ENCODE results near the gene MRPL2.

DNA sequence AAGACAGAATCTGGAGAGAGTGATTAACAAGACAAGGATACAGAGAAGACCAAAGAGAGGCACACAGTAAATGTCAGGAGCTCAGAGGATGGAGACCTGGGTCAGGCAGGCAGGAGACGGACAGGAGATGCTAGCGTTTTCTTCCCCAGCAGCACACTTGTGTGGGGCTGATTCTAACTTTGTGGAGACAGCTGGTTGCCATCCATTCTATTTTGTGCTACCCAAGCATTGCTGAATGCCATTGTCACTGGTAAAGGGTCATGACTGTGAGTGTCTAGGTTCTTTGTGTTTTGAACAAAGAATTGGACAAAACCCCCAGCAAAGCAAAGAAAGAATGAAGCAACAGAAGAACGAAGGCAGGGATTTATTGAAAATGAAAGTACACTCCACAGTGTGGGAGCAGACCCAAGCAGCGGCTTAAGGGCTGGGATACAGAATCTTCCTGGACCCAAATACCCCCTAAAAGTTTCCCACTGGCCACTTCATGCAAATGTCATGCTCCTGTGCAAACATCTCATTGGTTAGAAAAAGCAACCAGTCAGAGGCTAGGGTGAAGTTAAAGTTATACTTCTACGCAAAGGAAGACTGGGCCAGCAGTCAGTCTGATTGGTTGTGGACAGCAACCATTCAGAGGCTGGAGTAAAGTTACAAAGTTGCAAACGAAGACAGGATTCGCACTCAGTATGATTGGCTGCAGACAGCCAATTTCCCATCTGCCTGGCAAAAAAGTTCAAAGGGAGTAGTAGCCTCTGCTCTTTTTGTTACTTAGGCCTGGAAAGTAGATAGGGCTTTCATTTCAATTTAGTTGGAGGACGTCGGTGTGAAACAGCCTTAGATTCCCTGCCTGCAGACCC is 34.4 kb upstream of the MRPL2 start:
- TF ChIP-seq SIN3A (IDR thresholded peaks at IDR 0.05; ENCODE audit: borderline replicate concordance, insufficient read depth, low read length), result no peak
- TF ChIP-seq, protein P1, sequence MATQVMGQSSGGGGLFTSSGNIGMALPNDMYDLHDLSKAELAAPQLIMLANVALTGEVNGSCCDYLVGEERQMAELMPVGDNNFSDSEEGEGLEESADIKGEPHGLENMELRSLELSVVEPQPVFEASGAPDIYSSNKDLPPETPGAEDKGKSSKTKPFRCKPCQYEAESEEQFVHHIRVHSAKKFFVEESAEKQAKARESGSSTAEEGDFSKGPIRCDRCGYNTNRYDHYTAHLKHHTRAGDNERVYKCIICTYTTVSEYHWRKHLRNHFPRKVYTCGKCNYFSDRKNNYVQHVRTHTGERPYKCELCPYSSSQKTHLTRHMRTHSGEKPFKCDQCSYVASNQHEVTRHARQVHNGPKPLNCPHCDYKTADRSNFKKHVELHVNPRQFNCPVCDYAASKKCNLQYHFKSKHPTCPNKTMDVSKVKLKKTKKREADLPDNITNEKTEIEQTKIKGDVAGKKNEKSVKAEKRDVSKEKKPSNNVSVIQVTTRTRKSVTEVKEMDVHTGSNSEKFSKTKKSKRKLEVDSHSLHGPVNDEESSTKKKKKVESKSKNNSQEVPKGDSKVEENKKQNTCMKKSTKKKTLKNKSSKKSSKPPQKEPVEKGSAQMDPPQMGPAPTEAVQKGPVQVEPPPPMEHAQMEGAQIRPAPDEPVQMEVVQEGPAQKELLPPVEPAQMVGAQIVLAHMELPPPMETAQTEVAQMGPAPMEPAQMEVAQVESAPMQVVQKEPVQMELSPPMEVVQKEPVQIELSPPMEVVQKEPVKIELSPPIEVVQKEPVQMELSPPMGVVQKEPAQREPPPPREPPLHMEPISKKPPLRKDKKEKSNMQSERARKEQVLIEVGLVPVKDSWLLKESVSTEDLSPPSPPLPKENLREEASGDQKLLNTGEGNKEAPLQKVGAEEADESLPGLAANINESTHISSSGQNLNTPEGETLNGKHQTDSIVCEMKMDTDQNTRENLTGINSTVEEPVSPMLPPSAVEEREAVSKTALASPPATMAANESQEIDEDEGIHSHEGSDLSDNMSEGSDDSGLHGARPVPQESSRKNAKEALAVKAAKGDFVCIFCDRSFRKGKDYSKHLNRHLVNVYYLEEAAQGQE (IDR thresholded peaks at IDR 0.05; ENCODE audit: insufficient read depth in 1 of 2, low read depth in 2 of 2, low read length in 2 of 2), result 0 out of 4 replicates have a peak, but pooled peaks of 1 of the 2 experiments have one; percentile 51
- peak; percentile 76 for TF ChIP-seq POLR2AphosphoS5 (IDR thresholded peaks at IDR 0.05; ENCODE audit: low read depth, low read length)

Measured in PFSK-1 (cell line).